HG03521 (cell line): Measurements from ENCODE around the gene PAF1.

Experiments used
- ATAC-seq: cut with Tn5 transposase; IDR thresholded peaks from one replicate; pipeline ENCODE4 v1.9.1; 2021; ENCODE audit warnings: mild to moderate bottlenecking, moderate library complexity; ENCODE audit not compliant: unreplicated experiment

The PAF1 gene

GRCh38 chr19:39406656-39407409, 15.9 kb upstream of the PAF1 start, which contains the start of gene ZFP36:
TSS of gene ZFP36 (plus strand) at chr19:39406847. CDS start at chr19:39406905, 58 bp downstream.
- no peak for ATAC-seq

GRCh38 chr19:39405958-39406655, 15.2 kb upstream of the PAF1 start:
- ATAC-seq, result no peak

DNA sequence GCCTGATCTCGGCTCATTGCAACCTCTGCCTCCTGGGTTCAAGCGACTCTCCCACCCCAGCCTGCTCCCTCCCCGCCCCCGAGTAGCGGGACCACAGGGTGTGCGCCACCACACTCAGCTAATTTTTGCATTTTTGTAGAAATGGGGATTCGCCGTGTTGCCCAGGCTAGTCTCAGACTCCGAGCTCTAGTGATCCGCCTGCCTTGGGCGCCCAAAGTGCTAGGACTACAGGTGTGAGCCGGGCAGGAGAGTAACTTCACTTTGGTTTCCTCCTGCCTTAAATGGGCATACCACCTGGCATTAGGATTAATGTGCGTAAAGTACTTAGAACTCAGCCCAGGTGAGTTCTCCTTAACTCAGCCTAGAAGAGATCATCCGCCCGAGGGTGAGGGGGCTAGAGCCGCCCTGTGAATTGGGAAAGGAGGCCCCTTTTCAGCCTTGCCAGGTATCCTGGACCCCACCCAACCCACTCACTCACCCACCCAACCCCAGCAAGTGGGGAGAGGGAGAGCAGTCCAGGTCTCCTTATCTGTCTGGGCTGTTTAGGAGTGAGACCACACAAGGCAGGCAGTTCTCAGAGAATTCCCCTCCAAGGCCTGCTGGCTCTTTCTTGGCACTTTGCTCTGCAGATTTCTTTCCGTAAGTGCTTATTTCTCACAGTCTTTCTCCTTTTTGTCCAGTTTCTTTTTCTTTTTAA, 14.5 kb upstream of the PAF1 start:
- ATAC-seq, result no peak

- ATAC-seq, result peak; percentile 23
Measured at GRCh38 chr19:39403331-39404312, 12.7 kb upstream of the PAF1 start.

DNA sequence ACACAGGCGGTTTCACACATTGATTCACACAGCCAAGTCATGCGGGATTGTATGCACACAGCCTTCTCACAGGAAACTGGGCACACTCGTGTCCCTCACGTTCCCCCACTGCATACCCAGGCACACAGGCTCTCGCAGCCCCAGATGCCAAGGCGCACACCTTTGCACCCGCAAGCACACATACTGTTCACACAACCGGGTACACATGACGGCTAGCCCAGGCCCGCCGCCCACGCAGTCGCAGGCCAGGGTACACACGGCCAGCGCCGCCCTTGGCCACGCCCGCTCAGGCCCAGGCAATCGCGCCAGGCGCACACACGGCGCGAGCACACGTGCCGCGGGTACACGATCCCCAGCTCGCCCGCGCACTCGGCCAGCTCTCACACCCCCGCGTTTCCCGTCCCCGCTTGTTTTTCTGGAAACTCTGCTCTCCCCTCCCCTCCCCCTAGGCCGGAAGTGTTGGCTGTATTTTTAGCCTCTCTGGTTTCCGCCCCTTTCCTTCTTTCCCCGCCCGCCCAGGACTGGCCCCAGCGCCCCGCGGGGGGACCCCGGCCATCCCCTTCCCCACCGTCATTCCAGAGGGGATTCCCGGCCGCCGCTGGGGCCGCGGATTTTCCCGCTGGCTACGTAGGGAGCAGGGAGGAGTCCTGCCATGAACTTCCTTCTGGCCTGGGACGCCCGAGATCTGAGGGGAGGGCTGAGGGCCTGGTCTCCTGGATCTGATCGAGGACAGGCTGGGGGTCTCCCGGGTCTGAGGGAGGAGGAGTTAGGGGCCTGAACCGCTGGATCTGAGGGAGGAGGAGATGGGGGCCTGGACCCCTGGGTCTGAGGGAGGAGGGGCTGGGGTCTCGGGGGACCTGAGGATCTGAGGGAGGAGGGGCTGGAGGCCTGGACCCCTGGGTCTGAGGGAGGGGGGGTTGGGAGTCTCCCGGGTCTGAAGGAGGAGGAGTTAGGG, 11.7 kb upstream of the PAF1 start:
- ATAC-seq, result no peak

GRCh38 chr19:39401549-39402345, 10.8 kb upstream of the PAF1 start:
- no peak for ATAC-seq

- no peak for ATAC-seq
Measured at GRCh38 chr19:39401070-39401548, 10.2 kb upstream of the PAF1 start.

GRCh38 chr19:39400061-39400460, 9.2 kb upstream of the PAF1 start:
- no peak for ATAC-seq

DNA sequence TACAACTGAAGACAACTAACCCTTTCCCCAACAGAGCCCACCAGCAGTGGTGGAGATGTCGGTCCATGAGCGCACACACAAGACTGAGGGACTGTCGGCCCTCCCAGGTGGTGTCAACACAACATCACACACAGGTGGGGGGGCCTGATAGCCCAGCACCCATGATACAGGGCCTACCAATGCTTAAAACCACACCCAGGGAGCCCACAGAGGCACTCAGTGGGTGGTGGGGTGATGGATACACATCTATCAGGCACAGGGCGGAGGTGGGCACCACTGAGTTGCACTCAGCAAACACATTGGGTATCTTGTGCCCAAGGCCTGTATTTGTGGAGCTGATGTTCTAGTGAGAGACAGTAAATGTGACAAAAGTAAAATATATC, 8.8 kb upstream of the PAF1 start:
- no peak for ATAC-seq

- no peak for ATAC-seq
Measured at GRCh38 chr19:39398297-39398864, 7.5 kb upstream of the PAF1 start.

DNA sequence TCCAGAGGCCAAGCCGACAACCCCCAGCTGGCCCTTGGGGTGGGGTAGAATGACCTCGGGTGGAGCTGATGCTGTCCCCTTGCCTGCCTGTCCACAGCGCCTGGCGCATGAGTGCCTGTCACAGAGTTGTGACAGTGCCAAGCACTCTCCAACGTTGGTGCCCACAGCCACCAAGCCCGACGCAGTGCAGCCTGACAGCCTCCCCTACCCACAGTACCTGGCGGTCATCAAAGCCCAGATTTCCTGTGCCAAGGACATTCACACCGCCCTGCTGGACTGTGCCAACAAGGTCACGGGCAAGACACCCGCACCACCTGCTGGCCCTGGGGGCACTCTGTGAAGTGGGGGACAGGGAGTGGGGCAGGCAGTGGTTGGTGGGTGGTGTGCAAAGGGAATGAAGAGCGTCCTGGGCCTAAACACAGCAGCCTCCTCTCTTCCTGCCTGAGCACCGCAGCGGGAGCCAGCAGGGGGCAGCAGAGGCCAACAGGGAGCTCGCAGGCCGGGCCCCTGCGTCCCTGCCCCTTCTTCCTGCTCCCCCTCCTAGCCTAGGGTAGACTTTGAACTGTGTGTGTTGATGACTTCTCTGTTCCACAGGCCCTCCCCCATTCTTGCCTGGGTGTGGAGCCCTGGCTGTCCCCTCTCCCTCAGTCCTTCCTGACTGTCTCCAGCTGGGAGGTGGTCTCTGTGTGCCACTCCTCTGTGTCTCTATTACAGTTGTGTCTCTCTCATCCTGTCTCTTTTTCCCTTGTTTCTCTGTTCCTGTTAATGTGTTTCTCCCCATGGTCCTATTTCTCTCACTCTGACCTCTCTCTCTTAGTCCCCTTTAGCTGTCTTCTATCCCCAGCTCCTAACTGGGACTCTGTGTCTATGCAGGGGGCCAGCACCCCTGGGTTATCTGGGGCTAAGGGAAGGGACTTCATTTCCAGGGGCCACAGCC, 6.7 kb upstream of the PAF1 start:
- peak; percentile 31 for ATAC-seq

DNA sequence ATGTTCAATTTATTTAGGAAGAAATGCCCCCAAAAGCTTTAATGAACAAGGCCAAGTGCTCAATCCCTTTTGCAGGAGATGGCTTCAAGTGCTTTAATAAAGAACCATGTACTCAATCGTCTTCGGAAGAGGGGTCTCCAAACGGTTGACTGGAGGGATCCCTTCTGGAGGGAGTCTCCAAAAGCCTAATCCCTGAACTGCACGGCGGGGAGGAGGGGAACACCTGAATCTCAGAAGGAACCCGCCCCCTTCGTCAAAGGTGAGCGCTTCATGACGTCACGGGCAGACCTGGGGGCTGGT, 505 bp downstream of the PAF1 start:
- ATAC-seq, result no peak

GRCh38 chr19:39389631-39390414, 1.1 kb downstream of the PAF1 start:
- ATAC-seq, result no peak

DNA sequence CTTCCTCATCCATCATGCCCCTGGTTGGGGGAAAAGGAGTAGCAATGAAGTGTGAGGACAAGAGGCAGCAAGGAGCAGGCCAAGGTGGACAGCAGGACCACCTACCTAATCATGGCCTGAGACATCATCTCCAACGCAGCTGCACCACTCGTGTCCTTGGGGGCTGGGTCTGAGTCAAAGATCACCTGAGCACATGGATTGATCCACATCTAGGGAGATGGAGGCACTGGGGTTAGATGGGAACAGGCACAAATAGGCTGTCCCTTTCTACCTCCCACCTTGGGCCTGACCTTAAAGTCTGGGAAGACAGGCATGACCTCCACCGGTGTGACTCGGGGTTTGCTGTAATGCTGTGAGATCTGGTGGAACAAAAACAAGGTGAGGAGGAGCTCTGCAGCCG, 2.2 kb downstream of the PAF1 start:
- ATAC-seq, result no peak

DNA sequence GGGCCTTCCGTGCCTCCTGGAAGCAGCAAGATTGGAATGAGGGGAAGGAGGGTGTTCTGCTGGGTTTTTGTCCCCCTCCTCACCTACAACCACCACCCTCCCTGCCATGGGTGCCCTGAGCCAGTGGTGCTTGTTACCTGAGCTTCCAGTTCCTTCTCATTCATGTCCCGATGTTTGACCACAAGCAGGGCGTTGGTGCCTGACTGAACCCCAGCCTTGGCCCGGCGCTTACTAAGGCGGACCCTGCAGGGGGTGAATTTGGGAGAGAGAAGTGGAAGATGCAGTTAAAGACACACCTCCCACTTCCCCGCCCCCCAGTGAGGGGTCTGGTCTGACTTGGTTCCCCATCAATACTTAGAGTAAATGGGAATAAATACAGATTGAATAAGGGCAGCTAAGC, 4.3 kb downstream of the PAF1 start:
- ATAC-seq, result no peak

DNA sequence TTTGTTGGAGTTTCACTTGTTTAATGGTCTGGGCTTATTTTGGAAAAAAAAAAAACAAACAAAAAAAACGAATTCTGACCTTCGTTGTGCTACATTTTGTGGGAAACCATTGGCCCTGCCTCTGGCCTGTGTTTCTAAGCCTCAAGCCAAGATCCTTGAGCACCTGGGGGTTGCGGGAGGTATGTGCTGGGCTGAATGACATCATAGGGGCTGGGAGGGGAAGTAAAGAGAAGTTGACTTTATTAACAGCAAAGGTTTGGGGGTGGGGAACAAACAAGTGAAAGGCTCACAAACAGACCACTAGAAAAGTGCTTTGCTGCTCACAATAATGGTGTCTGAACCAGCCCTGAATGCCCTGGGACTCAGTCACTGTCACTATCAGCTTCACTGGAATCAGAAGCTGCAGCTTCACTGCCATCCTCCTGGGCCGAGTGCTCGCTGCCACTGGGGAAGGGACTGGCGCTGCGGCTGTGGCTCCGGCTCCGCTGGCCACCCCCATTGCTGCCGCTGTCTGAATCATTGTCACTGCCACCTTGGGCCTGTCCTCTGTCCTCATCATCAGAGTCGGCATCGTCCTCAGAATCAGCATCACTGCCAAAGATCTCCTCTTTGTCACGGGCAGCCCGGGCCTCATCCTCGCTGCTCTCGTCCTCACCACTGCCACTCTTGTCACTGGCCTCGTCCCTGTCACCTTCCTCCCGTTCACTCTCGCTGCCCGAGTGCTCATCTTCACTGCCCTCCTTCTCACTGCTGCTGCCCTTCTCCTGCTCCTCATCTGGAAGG, 5.1 kb downstream of the PAF1 start:
- no peak for ATAC-seq
